ENCODE measurements around the gene DENND5A.

GRCh38 chr11:9092853-9093778, 172.0 kb downstream of the DENND5A start:
- TF ChIP-seq, protein P1, sequence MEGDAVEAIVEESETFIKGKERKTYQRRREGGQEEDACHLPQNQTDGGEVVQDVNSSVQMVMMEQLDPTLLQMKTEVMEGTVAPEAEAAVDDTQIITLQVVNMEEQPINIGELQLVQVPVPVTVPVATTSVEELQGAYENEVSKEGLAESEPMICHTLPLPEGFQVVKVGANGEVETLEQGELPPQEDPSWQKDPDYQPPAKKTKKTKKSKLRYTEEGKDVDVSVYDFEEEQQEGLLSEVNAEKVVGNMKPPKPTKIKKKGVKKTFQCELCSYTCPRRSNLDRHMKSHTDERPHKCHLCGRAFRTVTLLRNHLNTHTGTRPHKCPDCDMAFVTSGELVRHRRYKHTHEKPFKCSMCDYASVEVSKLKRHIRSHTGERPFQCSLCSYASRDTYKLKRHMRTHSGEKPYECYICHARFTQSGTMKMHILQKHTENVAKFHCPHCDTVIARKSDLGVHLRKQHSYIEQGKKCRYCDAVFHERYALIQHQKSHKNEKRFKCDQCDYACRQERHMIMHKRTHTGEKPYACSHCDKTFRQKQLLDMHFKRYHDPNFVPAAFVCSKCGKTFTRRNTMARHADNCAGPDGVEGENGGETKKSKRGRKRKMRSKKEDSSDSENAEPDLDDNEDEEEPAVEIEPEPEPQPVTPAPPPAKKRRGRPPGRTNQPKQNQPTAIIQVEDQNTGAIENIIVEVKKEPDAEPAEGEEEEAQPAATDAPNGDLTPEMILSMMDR (IDR thresholded peaks at IDR 0.05): no peak
- TF ChIP-seq POLR2A (IDR thresholded peaks at IDR 0.05): no peak
- no peak for TF ChIP-seq POLR2AphosphoS5 (IDR thresholded peaks at IDR 0.05)
